CD4-positive, alpha-beta T cell treated with Interleukin-6 at 100 ng/mL for 8 hours (primary cell): ENCODE results near the gene MT2A.

Experiments
- DNase-seq: peaks from one replicate; pipeline ENCODE4 v3.0.0-alpha.2; 2020; ENCODE audit warnings: mixed read lengths, low spot score

Gene MT2A

DNA sequence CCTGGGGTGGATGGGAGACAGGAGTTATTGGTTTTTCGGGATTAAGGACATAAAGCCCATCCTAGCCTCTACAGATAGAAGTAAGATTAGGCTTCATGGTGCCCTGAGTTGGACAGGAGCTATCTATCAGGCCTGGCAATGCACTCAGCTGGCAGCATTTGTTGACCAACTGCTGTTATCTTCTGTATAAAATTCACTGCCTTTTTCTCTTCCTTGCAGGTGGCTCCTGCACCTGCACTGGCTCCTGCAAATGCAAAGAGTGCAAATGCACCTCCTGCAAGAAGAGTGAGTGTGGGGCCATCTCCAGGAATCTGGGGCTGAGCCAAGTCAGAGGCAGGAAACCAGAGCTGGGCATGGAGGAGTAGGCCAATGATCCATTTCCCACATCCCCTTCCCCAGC is 30.7 kb downstream of the MT2A start:
- no peak for DNase-seq

DNA sequence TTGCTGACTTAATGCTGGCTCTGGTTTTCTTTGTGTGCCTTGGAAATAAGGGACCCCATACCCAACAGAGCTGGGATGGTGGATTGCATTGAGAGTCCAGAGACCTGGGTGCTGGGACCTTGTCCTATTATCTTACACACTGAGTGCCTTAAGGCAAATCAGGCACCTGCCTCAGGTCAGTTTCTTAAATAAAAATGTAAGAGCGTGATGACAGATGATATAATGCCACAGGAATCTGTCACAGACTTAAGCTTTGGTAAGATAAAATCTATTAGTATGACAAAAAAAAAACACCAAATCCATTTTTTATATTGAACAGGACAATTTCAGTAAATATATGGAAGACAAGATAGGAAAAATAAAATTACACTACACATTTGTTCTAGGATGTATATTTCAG is 31.7 kb downstream of the MT2A start:
- DNase-seq, result no peak

DNA sequence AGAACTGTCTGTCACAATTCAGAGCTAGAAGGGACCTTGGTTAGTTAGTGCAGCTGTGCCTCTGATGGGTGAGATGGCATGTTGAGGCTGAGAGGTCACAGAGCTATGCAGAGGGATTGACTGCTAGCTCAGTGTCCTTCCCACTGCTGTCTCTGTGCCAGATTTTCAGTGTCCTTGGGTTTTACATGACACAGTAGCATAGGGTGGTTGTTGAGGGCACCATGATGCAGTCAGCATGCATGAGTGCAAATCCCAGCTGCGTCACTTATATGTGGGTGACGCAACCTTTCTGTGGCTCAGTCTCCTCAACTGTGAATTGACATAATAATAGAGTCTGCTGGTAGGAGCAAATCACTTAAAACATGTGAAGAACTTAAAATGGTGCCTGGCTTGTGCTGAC is 32.8 kb downstream of the MT2A start:
- no peak for DNase-seq

DNA sequence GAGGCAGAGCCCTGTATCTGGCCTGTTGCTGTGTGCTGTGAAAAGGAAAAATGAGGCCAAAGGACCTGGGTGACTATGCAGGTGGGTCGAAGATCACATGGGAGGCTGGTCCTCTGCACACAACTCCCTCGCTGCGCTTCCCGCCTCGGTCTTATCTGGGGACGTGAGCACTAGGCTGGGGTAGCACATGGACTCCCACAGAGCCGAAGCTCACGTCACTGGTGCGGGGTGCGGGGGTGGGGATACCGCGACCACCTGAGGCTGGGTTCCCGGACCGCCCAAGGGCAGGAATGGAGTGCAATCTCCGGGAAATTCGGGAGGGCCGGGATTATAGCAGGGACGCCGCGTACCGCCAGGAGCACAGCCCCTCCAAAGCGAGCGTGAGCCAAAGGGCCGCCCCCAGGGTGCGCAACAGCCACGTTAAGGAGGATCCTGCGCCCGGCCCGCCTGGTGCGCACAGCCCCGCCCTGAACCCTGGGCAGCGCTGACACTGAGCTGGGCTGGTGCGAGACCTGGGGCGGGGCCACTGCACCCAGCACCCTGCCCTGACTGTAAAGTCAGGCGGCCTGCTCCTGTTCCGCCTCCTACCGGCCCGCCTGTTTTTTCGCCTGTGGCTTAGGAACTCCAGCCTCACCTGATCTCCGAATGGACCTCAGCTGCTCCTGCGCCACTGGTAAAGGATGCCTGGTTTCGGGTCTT is 34.8 kb downstream of the MT2A start:
- DNase-seq, result peak; percentile 74

DNA sequence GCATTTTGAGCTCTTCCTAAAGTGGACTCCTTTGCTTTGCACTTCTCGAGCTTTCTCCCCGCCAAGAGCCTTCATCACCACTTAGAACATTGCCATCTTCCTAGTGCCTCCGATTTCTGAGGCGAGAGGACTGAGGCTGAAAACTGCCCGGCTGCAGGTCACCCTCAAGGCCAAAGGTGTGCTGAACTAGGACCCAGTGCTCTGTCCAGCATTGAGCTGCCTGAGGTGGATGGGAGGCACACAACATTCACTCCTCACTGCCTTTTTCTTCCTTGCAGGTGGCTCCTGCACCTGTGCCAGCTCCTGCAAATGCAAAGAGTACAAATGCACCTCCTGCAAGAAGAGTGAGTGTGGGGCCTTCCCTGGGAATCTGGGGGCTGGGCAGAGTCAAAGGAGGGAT is 35.4 kb downstream of the MT2A start:
- no peak for DNase-seq

DNA sequence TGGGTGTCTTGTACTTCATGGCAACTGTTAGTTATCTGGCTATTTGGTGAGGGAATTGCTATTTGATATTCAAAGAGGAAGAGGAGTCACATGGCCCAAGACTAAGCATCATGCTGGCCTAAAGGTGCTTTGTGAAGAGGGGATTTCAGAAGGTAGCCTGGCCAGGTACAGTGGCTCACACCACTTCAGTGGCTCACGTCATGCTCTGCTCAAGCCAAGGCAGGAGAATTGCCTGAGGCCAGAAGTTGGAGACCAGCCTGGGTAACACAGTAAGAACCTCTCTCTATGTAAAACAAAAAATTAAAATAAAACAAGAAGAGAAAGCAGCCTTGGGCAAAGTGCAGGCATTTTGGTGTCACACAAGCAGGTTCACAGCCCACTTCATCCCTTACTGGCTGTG is 36.9 kb downstream of the MT2A start:
- no peak for DNase-seq

DNA sequence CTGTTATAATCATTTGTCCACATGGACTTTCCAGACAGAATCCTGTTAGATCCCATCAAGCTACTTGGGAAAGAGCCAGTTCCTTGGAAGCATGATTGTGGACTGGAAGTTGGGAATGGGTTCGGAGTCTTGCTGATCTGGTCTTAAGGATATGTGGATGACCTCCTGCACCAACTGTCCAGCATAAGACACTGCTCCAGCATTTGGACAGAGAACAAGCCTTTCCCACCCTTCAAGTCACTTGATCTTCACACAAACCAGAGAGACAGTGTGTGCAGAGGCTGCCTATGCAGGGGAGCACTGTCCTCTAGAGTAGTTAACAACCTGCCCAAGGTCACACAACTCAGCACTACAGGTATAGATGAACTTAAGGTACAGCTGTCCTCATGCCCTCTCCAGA is 37.5 kb downstream of the MT2A start:
- no peak for DNase-seq

DNA sequence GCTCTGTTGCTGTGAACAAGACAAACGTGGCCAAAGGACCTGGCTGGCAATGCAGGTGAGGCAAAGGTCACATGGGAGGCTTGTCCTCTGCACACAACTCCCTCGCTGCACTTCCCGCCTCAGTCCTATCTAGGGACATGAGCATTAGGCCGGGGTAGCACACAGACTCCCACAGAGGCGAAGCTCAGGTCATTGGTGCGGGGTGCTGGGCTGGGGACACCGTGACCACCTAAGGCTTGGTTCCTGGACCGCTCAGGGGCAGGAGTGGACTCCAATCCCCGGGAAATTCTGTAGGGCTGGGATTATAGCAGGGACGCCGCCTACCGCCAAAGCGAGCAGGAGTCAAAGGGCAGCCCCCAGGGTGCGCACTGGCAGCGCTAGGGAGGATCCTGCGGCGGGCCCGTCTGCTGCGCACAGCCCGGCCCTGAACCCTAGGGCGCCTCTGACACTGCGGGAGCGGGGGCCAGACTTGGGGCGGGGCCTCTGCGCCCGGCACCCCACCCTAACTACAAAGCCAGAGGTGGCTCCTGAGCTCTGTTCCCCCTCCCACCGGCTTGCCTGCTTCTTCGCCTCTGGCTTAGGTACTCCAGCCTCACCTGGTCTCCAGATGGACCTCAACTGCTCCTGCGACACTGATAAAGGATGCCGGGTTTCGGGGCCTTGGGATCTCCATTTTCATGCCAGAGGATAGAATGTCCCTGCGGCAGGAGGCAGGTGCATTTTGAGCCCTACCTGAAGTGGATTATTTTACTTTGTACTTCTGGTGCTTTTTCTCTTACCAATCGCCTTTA is 39.5 kb downstream of the MT2A start:
- DNase-seq, result no peak

DNA sequence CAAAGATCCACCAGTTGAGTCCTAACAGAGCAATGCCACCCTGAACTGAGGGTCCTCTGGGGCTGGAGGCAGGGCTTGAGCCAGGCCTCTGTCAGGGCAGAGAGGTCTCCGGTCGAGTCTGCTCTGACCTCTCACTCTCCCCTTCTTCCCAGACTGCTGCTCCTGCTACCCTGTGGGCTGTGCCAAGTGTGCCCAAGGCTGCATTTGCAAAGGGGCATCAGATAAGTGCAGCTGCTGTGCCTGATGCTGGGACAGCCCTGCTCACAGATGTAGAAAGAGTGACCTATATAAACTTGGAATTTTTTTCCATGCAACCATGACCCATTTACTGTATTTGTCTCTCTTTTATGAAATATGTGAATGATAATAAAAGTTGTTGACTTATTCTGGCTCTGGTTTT is 40.9 kb downstream of the MT2A start:
- no peak for DNase-seq

DNA sequence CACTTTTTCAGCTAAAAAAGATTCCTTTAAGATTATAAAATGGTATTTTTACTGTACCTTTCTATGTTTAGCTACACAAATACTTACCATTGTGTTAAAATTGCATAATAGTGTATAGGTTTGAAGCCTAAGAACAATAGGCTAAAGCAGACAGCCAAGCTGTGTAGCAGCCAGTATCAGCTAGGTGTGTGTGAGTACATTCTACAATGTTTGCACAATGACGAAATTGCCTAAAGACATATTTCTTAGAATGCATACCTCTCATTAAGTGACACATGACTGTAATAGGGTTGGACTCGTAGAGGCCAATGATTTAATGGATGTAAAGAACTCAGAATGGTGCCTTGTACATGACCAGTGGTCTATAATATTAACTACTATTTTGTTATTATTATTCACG is 41.4 kb downstream of the MT2A start:
- no peak for DNase-seq

DNA sequence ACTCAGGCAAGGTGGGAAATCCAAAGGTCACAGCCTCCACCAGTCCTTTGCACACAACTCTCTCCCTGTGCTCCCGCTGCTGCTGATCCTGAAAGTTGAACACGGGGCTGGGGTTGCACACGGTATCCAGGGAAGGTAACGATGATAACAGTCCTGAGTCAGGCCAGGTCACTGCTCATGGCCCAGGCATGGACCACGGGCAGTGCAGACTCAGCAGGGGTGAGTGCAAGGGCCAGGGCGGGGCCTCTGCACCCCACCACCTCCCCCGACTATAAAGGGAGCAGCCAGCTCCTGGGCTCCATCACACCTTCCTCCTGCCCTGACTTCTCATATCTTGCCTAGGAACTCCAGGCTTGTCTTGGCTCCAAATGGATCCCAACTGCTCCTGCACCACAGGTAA is 43.2 kb downstream of the MT2A start, which contains the start of gene MT1B:
MT1B (plus strand) TSS at position 301 of the 400 bp plus-strand sequence; CDS start at position 369, 68 bp downstream.
- no peak for DNase-seq

DNA sequence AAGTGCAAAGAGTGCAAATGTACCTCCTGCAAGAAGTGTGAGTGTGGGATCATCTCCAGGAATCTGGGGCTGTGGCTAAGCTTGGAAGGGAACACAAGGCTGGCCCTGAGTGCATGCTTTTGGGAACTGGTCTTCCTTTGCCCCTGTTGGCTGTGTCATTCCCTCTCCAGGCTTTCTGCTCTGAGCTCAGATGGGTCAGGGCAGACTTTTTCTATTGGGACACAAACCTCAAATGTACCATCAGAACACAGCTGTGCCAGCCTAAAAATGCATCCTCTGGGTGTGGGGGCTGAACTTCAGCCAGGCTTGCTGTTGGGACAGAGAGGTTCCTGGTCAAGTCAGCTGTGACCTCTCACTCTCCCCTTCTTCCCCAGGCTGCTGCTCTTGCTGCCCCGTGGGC is 44.2 kb downstream of the MT2A start:
- DNase-seq, result no peak

DNA sequence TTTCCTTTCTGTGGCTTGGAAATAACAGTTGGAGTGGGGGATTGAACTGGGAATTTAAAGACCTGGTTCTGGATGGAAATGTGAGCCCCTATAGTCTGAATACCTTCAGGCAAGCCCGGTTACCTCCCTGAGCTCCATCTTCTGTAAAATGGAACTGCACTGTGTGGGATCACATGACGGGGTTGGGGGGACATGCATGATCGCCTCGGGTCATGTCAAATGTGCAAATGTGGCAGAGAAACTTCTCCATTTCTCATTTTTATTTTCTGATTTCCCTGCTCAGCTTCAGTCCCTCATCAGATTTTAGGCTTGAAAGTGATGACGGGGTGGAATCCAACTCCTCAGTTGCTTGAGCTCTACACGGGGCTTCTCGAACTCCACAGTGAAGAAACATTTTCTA is 44.8 kb downstream of the MT2A start:
- no peak for DNase-seq

DNA sequence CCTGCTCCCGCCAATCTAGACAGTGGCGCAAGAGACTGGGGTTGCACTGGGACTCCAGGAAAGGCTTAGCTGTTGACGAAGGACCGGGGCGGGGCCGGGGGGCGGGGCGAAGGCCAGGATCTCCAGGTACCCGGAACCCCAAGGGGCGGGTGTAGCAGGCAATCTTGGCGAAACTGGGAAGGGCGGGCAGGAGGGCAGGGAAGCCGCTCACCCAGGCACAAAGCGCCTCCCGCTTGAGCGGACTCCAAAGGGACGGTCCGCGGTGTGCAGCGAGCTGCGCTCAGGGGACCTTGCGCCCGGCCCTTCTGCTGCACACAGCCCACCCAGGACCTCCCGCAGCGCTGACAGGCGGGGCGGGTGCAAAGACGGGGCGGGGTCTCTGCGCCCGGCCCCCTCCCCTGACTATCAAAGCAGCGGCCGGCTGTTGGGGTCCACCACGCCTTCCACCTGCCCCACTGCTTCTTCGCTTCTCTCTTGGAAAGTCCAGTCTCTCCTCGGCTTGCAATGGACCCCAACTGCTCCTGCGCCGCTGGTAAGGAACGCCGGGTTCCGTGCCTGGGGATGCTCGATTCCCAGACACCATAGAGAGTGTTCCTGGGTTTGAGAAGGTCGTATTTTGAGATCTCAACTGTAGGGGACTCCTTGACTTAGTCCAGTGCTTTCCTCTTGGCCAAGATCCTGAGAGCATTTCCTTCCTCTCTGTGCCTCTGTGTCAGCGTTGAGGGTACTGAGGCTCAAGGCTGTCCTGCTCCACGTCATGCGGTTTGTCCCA is 49.4 kb downstream of the MT2A start, which contains the start of gene MT1F:
MT1F (plus strand) TSS at position 405 of the 772 bp plus-strand sequence; CDS start at position 505, 100 bp downstream.
- peak; percentile 61 for DNase-seq

DNA sequence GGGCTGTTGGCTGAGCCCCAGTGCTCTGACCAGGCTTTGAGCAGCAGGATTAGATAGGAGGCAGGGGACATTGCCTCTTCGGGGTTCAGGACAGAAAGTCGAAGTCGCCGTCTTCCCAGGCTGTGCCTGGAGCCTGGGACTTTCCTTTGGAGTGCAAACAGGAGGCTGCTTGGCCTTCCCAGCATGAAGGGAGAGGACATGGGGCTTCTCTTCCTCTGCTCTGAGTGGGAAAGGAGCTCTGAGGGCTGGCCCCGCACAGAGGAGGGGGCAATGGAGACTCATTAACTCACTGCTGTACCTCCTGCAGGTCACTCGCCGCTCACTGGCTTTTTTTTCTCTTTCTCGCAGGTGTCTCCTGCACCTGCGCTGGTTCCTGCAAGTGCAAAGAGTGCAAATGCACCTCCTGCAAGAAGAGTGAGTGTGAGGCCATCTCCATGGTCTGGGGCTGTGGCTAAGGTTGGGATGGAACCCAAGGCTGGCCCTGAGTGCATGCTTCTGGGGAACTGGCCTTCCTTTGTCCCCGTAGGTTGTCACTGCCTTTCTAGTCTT is 50.0 kb downstream of the MT2A start:
- DNase-seq, result no peak
